SK-N-SH treated with all-trans-retinoic acid at 6 μM for 48 hours (cell line): Measurements from ENCODE around the gene EDA2R.

ENCODE experiments used
- ATAC-seq: fragments of 200-7000 bp; cut with Tn5 transposase; 3 replicates; pipeline ENCODE4 v1.9.1; 2020; ENCODE audit warnings: mild to moderate bottlenecking, moderate library complexity
- ARNTL ChIP-seq: fragments of 450-650 bp; formaldehyde crosslinking; IDR thresholded peaks from 2 replicates; pipeline ENCODE4 v1.5.0; 2020; ENCODE audit warnings: low read depth, mild to moderate bottlenecking, moderate library complexity, borderline replicate concordance
- BACH2 ChIP-seq: fragments of 250-450 bp; sonication (Bioruptor Pico); IDR thresholded peaks from 2 replicates; pipeline ENCODE4 v1.9.0; 2021; ENCODE audit warnings: mild to moderate bottlenecking, borderline replicate concordance
- CSDC2 ChIP-seq: fragments of 250-450 bp; sonication (Bioruptor Pico); IDR thresholded peaks from 2 replicates; pipeline ENCODE4 v1.5.0; 2020; ENCODE audit warnings: mild to moderate bottlenecking, moderate library complexity
- CSRNP3 ChIP-seq: fragments of 250-450 bp; sonication (Bioruptor Pico); IDR thresholded peaks from 2 replicates; pipeline ENCODE4 v1.5.1; 2021; ENCODE audit warnings: mild to moderate bottlenecking, moderate library complexity
- ESRRG ChIP-seq: fragments of 250-450 bp; sonication (Bioruptor Pico); IDR thresholded peaks from 2 replicates; pipeline ENCODE4 v1.6.1; 2021; ENCODE audit warnings: mild to moderate bottlenecking
- GLIS3 ChIP-seq: fragments of 250-450 bp; sonication (Bioruptor Pico); IDR thresholded peaks from 2 replicates; pipeline ENCODE4 v1.5.0; 2020; ENCODE audit warnings: mild to moderate bottlenecking, moderate library complexity
- ISL1 ChIP-seq: fragments of 250-450 bp; sonication (Bioruptor Pico); IDR thresholded peaks from 2 replicates; pipeline ENCODE4 v2.1.2; 2022; ENCODE audit warnings: mild to moderate bottlenecking, moderate library complexity
- OSR1 ChIP-seq: fragments of 250-450 bp; sonication (Bioruptor Pico); IDR thresholded peaks from 2 replicates; pipeline ENCODE4 v1.8.0; 2022; ENCODE audit warnings: moderate library complexity, mild to moderate bottlenecking, inconsistent platforms
- POU6F1 ChIP-seq: fragments of 250-450 bp; sonication (Bioruptor Pico); IDR thresholded peaks from 2 replicates; pipeline ENCODE4 v1.8.0; 2021; ENCODE audit warnings: low read depth, mild to moderate bottlenecking, moderate library complexity, borderline replicate concordance
- PPARA ChIP-seq: fragments of 250-450 bp; sonication (Bioruptor Pico); IDR thresholded peaks from 2 replicates; pipeline ENCODE4 v1.5.0; 2020; ENCODE audit warnings: mild to moderate bottlenecking, borderline replicate concordance
- RARB ChIP-seq: fragments of 250-450 bp; sonication (Bioruptor Pico); IDR thresholded peaks from 2 replicates; pipeline ENCODE4 v1.8.0; 2021; ENCODE audit warnings: mild to moderate bottlenecking, moderate library complexity
- SNAI2 ChIP-seq: fragments of 250-450 bp; sonication (Bioruptor Pico); IDR thresholded peaks from 2 replicates; pipeline ENCODE4 v1.5.0; 2020; ENCODE audit warnings: mild to moderate bottlenecking, moderate library complexity
- TCF4 ChIP-seq: fragments of 250-450 bp; sonication (Bioruptor Pico); IDR thresholded peaks from 2 replicates; pipeline ENCODE4 v1.8.0; 2021; ENCODE audit warnings: mild to moderate bottlenecking, moderate library complexity, borderline replicate concordance
- TOX ChIP-seq: fragments of 250-450 bp; sonication (Bioruptor Pico); IDR thresholded peaks from 2 replicates; pipeline ENCODE4 v1.8.0; 2021; ENCODE audit warnings: mild to moderate bottlenecking, moderate library complexity, borderline replicate concordance
- ZC3H10 ChIP-seq: fragments of 250-450 bp; sonication (Bioruptor Pico); IDR thresholded peaks from 2 replicates; pipeline ENCODE4 v1.5.1; 2021; ENCODE audit warnings: mild to moderate bottlenecking, moderate library complexity
- ZFP3 ChIP-seq: fragments of 250-450 bp; sonication (Bioruptor Pico); IDR thresholded peaks from 2 replicates; pipeline ENCODE4 v1.5.0; 2020; ENCODE audit warnings: mild to moderate bottlenecking, moderate library complexity
- ZFP30 ChIP-seq: fragments of 450-650 bp; formaldehyde crosslinking; IDR thresholded peaks from 2 replicates; pipeline ENCODE4 v1.5.0; 2022; ENCODE audit warnings: mild to moderate bottlenecking, moderate library complexity
- ZNF565 ChIP-seq: fragments of 450-650 bp; formaldehyde crosslinking; conservative IDR thresholded peaks from 2 replicates; pipeline ENCODE4 v1.5.0; 2020; ENCODE audit warnings: low read depth, mild to moderate bottlenecking, moderate library complexity
- ZNF70 ChIP-seq: fragments of 450-650 bp; formaldehyde crosslinking; IDR thresholded peaks from 2 replicates; pipeline ENCODE4 v1.5.0; 2020; ENCODE audit warnings: mild to moderate bottlenecking, moderate library complexity
- ZNF8 ChIP-seq: fragments of 450-650 bp; formaldehyde crosslinking; IDR thresholded peaks from 2 replicates; pipeline ENCODE4 v1.5.0; 2020; ENCODE audit warnings: mild to moderate bottlenecking, moderate library complexity
- TF ChIP-seq, protein P1 (sequence below): fragments of 250-450 bp; sonication (Bioruptor Pico); IDR thresholded peaks from 2 replicates; pipeline ENCODE4 v1.5.1; 2020; ENCODE audit warnings: low read depth, mild to moderate bottlenecking, moderate library complexity
- TF ChIP-seq, protein P2 (sequence below): fragments of 250-450 bp; sonication (Bioruptor Pico); IDR thresholded peaks from 2 replicates; pipeline ENCODE4 v1.8.0; 2020; ENCODE audit warnings: mild to moderate bottlenecking, moderate library complexity, borderline replicate concordance

The EDA2R gene

GRCh38 chrX:66602381-66602938 lies 36.4 kb downstream of the EDA2R start:
- no peak for ATAC-seq
- TF ChIP-seq, protein P1, sequence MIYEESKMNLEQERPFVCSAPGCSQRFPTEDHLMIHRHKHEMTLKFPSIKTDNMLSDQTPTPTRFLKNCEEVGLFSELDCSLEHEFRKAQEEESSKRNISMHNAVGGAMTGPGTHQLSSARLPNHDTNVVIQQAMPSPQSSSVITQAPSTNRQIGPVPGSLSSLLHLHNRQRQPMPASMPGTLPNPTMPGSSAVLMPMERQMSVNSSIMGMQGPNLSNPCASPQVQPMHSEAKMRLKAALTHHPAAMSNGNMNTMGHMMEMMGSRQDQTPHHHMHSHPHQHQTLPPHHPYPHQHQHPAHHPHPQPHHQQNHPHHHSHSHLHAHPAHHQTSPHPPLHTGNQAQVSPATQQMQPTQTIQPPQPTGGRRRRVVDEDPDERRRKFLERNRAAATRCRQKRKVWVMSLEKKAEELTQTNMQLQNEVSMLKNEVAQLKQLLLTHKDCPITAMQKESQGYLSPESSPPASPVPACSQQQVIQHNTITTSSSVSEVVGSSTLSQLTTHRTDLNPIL (CRISPR knock-in tag) = no peak
- TF ChIP-seq ARNTL (CRISPR knock-in tag) (no peak), ZFP3 (CRISPR knock-in tag) (no peak), TCF4 (CRISPR knock-in tag) (no peak), ISL1 (no peak), ESRRG (no peak), OSR1 (CRISPR knock-in tag) (no peak), TOX (CRISPR knock-in tag) (no peak), PPARA (no peak), ZFP30 (no peak), BACH2 (CRISPR knock-in tag) (no peak), SNAI2 (CRISPR knock-in tag) (no peak), ZC3H10 (CRISPR knock-in tag) (no peak), CSDC2 (CRISPR knock-in tag) (no peak), CSRNP3 (no peak), ZNF565 (no peak), POU6F1 (CRISPR knock-in tag) (no peak)
- TF ChIP-seq, all 23 proteins: peak for 0

DNA sequence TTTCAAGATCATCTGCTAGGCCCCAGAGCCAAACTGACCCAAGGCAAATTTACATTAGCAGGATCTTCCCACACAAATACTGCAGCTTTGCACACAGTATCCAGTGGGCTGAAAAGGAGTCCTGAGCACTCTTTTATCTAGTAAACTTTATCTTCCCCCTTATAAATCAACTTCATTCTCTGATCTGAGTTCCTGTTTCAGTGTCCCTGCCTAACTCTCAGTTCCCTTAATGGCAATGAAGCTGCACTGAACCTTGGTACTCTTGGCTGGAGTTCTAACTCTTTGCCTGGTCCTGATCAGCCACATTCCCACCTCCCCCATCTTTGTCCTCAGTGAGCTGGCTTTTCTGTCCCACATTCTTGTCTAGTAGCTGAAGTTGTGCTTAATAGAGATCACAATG lies 37.4 kb downstream of the EDA2R start:
- ATAC-seq = no peak

DNA sequence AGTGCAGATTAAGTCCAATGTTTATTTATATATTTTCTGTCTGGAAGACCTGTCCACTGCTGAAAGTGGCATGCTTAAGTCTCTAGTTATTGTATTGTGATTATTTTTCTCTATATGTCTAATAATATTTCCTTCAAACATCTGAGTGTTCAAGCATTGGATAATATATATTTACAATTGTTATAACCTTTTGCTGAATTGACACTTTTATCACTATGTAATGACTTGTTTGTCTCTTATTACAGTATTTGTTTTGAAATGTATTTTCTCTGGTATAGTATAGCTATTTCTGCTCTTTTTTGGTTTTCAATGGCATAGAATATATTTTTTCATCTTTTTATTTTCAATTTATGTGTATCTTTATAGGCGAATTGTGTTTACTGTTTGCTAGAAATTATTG lies 59.7 kb downstream of the EDA2R start:
- TF ChIP-seq SNAI2 (CRISPR knock-in tag) (no peak), ZNF70 (CRISPR knock-in tag) (no peak), ISL1 (no peak), CSRNP3 (no peak), ZFP30 (no peak), RARB (no peak), ZNF8 (CRISPR knock-in tag) (no peak), GLIS3 (CRISPR knock-in tag) (no peak), PPARA (no peak), CSDC2 (CRISPR knock-in tag) (no peak), BACH2 (CRISPR knock-in tag) (no peak), ZNF565 (no peak), ESRRG (no peak), TOX (CRISPR knock-in tag) (no peak), ZFP3 (CRISPR knock-in tag) (no peak), OSR1 (CRISPR knock-in tag) (no peak)
- TF ChIP-seq, protein P1 (CRISPR knock-in tag) = no peak
- TF ChIP-seq, protein P2, sequence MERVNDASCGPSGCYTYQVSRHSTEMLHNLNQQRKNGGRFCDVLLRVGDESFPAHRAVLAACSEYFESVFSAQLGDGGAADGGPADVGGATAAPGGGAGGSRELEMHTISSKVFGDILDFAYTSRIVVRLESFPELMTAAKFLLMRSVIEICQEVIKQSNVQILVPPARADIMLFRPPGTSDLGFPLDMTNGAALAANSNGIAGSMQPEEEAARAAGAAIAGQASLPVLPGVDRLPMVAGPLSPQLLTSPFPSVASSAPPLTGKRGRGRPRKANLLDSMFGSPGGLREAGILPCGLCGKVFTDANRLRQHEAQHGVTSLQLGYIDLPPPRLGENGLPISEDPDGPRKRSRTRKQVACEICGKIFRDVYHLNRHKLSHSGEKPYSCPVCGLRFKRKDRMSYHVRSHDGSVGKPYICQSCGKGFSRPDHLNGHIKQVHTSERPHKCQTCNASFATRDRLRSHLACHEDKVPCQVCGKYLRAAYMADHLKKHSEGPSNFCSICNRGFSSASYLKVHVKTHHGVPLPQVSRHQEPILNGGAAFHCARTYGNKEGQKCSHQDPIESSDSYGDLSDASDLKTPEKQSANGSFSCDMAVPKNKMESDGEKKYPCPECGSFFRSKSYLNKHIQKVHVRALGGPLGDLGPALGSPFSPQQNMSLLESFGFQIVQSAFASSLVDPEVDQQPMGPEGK (CRISPR knock-in tag) = no peak
- TF ChIP-seq, all 23 proteins: peak for 0
- no peak for ATAC-seq

More for the DNA sequence above, 37.4 kb downstream of the EDA2R start:
- TF ChIP-seq CSDC2 (CRISPR knock-in tag) (no peak), ZNF8 (CRISPR knock-in tag) (no peak), OSR1 (CRISPR knock-in tag) (no peak)
- TF ChIP-seq, all 23 proteins: peak for 0
